GM10248 (cell line): ENCODE results near the gene DOK1.

Experiments used
- CTCF ChIA-PET: fragments of 300-600 bp; sonication (Branson Sonifier 250); formaldehyde crosslinking; extraction: SDS; loops from one replicate; lab custom pipeline; 2021; ENCODE audit warnings: antibody characterized with exemption; lab: Yijun Ruan, JAX
- POLR2A ChIA-PET: fragments of 350-650 bp; sonication (Branson Sonifier 250); formaldehyde crosslinking; extraction: SDS; loops from one replicate; lab custom pipeline; 2020; ENCODE audit warnings: antibody characterized with exemption; lab: Yijun Ruan, JAX
- DNase-seq: peaks from one replicate; pipeline ENCODE4 v3.0.0; 2012; ENCODE audit errors: extremely low spot score
- CTCF ChIP-seq: IDR thresholded peaks from 2 replicates; pipeline ENCODE4 v1.5.1; 2012; ENCODE audit warnings: mild to moderate bottlenecking, low read depth; ENCODE audit errors: extremely low read depth, missing control alignments, control extremely low read depth

DOK1 gene

GRCh38 chr2:74553892-74554819, at the start of gene DOK1, which contains the start of gene LOXL3:
DOK1 (plus strand) TSS chr2:74554720; CDS start chr2:74554755, 35 bp downstream.
LOXL3 (minus strand) TSS chr2:74553942; CDS start chr2:74552634, 1,308 bp downstream.
- ChIA-PET POLR2A (interaction anchor here (0.6 to 0.7 kb wide), 2 partner anchors 100 to 424 kb away, joined by 4 to 8 read pairs; no protein-coding TSS in a partner anchor), CTCF (interaction anchor here (1.2 to 3.8 kb wide), 3 partner anchors 12 to 23 kb away, joined by 3 to 26 read pairs (median 7); no protein-coding TSS in a partner anchor)
- DNase-seq: peak; percentile 90
- TF ChIP-seq CTCF: no peak

GRCh38 chr2:74505448-74506246, 48.9 kb upstream of the DOK1 start:
- DNase-seq: no peak
- no peak for TF ChIP-seq CTCF
- ChIA-PET CTCF (interaction anchor here (1.6 to 3.3 kb wide), 6 partner anchors 14 to 82 kb away, joined by 5 to 20 read pairs (median 10); partner anchors contain the start of genes AUP1, CCDC142, HTRA2 and TTC31), POLR2A (no interaction called here)

GRCh38 chr2:74507145-74507925, 47.2 kb upstream of the DOK1 start, which contains the start of gene PCGF1:
PCGF1 (minus strand) TSS chr2:74507695; CDS start chr2:74507668, 27 bp downstream.
- POLR2A ChIA-PET: interaction anchor here (1.3 kb wide), 1 partner anchor 22 kb away, joined by 5 read pairs; the partner anchor contains the start of genes AUP1 and HTRA2
- peak; percentile 97 for DNase-seq
- peak; percentile 61 for TF ChIP-seq CTCF
- CTCF ChIA-PET: interaction anchor here (0.7 to 2.4 kb wide), 9 partner anchors 13 to 81 kb away, joined by 3 to 11 read pairs (median 4); partner anchors contain the start of genes CCDC142, HTRA2 and TTC31

- ChIA-PET POLR2A (interaction anchor here (1.3 kb wide), 1 partner anchor 21 kb away, joined by 5 read pairs; the partner anchor contains the start of genes AUP1 and HTRA2), CTCF (interaction anchor here (1.1 to 2.4 kb wide), 7 partner anchors 22 to 81 kb away, joined by 3 to 21 read pairs (median 7); partner anchors contain the start of genes AUP1, CCDC142, HTRA2 and TTC31)
- DNase-seq: peak; percentile 45
- no peak for TF ChIP-seq CTCF
These were observed 46.5 kb upstream of the DOK1 start for GRCh38 chr2:74507926-74508520.

- CTCF ChIA-PET: interaction anchor here (0.7 to 2.4 kb wide), 8 partner anchors 9 to 78 kb away, joined by 3 to 21 read pairs (median 6); partner anchors contain the start of genes AUP1, CCDC142, HTRA2 and MRPL53
- no peak for TF ChIP-seq CTCF
- POLR2A ChIA-PET: interaction anchor here (0.5 to 0.6 kb wide), 2 partner anchors 351 to 573 kb away, joined by 3 to 6 read pairs; no protein-coding TSS in a partner anchor
- DNase-seq: no peak
These were observed 44.2 kb upstream of the DOK1 start for GRCh38 chr2:74510272-74510671.
